BLaER1 (cell line): ENCODE data around the gene IL2RA.

Experiments
- H3K27ac ChIP-seq: shearing (Covaris generic); formaldehyde crosslinking; 2 replicates; pipeline ENCODE4 v1.8.1; 2022
- H3K27me3 ChIP-seq: shearing (Covaris generic); formaldehyde crosslinking; 2 replicates; pipeline ENCODE4 v1.8.1; 2022
- H3K36me3 ChIP-seq: shearing (Covaris generic); formaldehyde crosslinking; 2 replicates; pipeline ENCODE4 v1.8.1; 2022
- H3K4me1 ChIP-seq: shearing (Covaris generic); formaldehyde crosslinking; 2 replicates; pipeline ENCODE4 v1.8.1; 2022
- H3K4me2 ChIP-seq: shearing (Covaris generic); formaldehyde crosslinking; 2 replicates; pipeline ENCODE4 v1.8.1; 2022
- H3K4me3 ChIP-seq: shearing (Covaris generic); formaldehyde crosslinking; 2 replicates; pipeline ENCODE4 v1.8.1; 2022
- H3K9ac ChIP-seq: shearing (Covaris generic); formaldehyde crosslinking; 2 replicates; pipeline ENCODE4 v1.8.1; 2022
- H3K9me3 ChIP-seq: shearing (Covaris generic); formaldehyde crosslinking; 2 replicates; pipeline ENCODE4 v1.8.1; 2022
- H4K20me1 ChIP-seq: shearing (Covaris generic); formaldehyde crosslinking; 2 replicates; pipeline ENCODE4 v1.8.1; 2022
- Cebpa-rat ChIP-seq: shearing (Covaris generic); IDR thresholded peaks from 2 replicates; pipeline ENCODE4 v1.8.1; 2022

Gene IL2RA

GRCh38 chr10:6061056-6061455 lies 1.1 kb downstream of the IL2RA start:
- no peaks in the 10 kb centered on the region for H3K9me3 ChIP-seq
- no peaks in the 10 kb centered on the region for H4K20me1 ChIP-seq
- H3K27ac ChIP-seq = no peak overlapping the region
- H3K4me3 ChIP-seq = no peak overlapping the region
- peaks cover 46% of the 10 kb centered on the region for H3K4me1 ChIP-seq
- H3K27me3 ChIP-seq = no peaks in the 10 kb centered on the region
- H3K4me2 ChIP-seq = no peak overlapping the region
- no peaks in the 10 kb centered on the region for H3K36me3 ChIP-seq
- TF ChIP-seq Cebpa-rat = no peak
- no peak overlapping the region for H3K9ac ChIP-seq

- Histone ChIP-seq H3K9ac (no peak overlapping the region), H3K9me3 (no peaks in the 10 kb centered on the region), H3K4me2 (no peak overlapping the region), H3K27ac (no peak overlapping the region), H3K4me1 (peaks cover 50% of the 10 kb centered on the region), H3K27me3 (no peaks in the 10 kb centered on the region), H4K20me1 (no peaks in the 10 kb centered on the region), H3K4me3 (no peak overlapping the region), H3K36me3 (no peaks in the 10 kb centered on the region)
- no peak for TF ChIP-seq Cebpa-rat
Measured at GRCh38 chr10:6059506-6059905, 2.7 kb downstream of the IL2RA start.

GRCh38 chr10:6058682-6059475 lies 3.3 kb downstream of the IL2RA start:
- Histone ChIP-seq H3K4me2 (no peak overlapping the region), H3K9me3 (no peaks in the 10 kb centered on the region), H4K20me1 (no peaks in the 10 kb centered on the region), H3K4me3 (no peak overlapping the region), H3K27me3 (no peaks in the 10 kb centered on the region), H3K4me1 (peaks cover 56% of the 10 kb centered on the region), H3K27ac (no peak overlapping the region), H3K9ac (no peak overlapping the region), H3K36me3 (no peaks in the 10 kb centered on the region)
- TF ChIP-seq Cebpa-rat = no peak

GRCh38 chr10:6056411-6057135 lies 5.6 kb downstream of the IL2RA start:
- Histone ChIP-seq H3K36me3 (no peaks in the 10 kb centered on the region), H4K20me1 (no peaks in the 10 kb centered on the region), H3K9ac (no peak overlapping the region), H3K9me3 (no peaks in the 10 kb centered on the region), H3K27ac (no peak overlapping the region), H3K27me3 (no peaks in the 10 kb centered on the region), H3K4me3 (no peak overlapping the region), H3K4me2 (peak overlapping the region; percentile 61), H3K4me1 (peaks cover 66% of the 10 kb centered on the region)
- TF ChIP-seq Cebpa-rat = no peak

- Histone ChIP-seq H4K20me1 (no peaks in the 10 kb centered on the region), H3K4me2 (peak overlapping the region; percentile 61), H3K4me3 (no peak overlapping the region), H3K9ac (no peak overlapping the region), H3K9me3 (no peaks in the 10 kb centered on the region), H3K27me3 (no peaks in the 10 kb centered on the region), H3K4me1 (peaks cover 72% of the 10 kb centered on the region), H3K36me3 (no peaks in the 10 kb centered on the region), H3K27ac (no peak overlapping the region)
- TF ChIP-seq Cebpa-rat = no peak
Measured at GRCh38 chr10:6055929-6056328, 6.2 kb downstream of the IL2RA start.

- peak overlapping the region; percentile 34; the same call in 1 of the 2 replicates for H3K4me2 ChIP-seq
- peaks cover 78% of the 10 kb centered on the region for H3K4me1 ChIP-seq
- no peaks in the 10 kb centered on the region for H3K9me3 ChIP-seq
- H4K20me1 ChIP-seq = no peaks in the 10 kb centered on the region
- H3K9ac ChIP-seq = no peak overlapping the region
- no peak for TF ChIP-seq Cebpa-rat
- H3K27ac ChIP-seq = no peak overlapping the region
- no peaks in the 10 kb centered on the region for H3K27me3 ChIP-seq
- no peaks in the 10 kb centered on the region for H3K36me3 ChIP-seq
- no peak overlapping the region for H3K4me3 ChIP-seq
Measured at GRCh38 chr10:6054884-6055283, 7.3 kb downstream of the IL2RA start.

GRCh38 chr10:6053816-6054631 lies 8.1 kb downstream of the IL2RA start:
- H3K4me2 ChIP-seq = peak overlapping the region; percentile 94
- no peak overlapping the region for H3K4me3 ChIP-seq
- no peaks in the 10 kb centered on the region for H4K20me1 ChIP-seq
- no peaks in the 10 kb centered on the region for H3K9me3 ChIP-seq
- H3K27me3 ChIP-seq = no peaks in the 10 kb centered on the region
- no peaks in the 10 kb centered on the region for H3K36me3 ChIP-seq
- peaks cover 85% of the 10 kb centered on the region for H3K4me1 ChIP-seq
- no peak for TF ChIP-seq Cebpa-rat
- H3K9ac ChIP-seq = no peak overlapping the region
- 0 out of 2 replicates have a peak overlapping the region, but pooled peaks have one; percentile 29 for H3K27ac ChIP-seq

- peaks cover 92% of the 10 kb centered on the region for H3K4me1 ChIP-seq
- H3K9ac ChIP-seq = no peak overlapping the region
- no peaks in the 10 kb centered on the region for H3K36me3 ChIP-seq
- H3K4me3 ChIP-seq = no peak overlapping the region
- no peaks in the 10 kb centered on the region for H3K27me3 ChIP-seq
- H3K4me2 ChIP-seq = peak overlapping the region; percentile 94
- peak overlapping the region; percentile 37; the same call in 1 of the 2 replicates for H3K27ac ChIP-seq
- H4K20me1 ChIP-seq = no peaks in the 10 kb centered on the region
- TF ChIP-seq Cebpa-rat = no peak
- no peaks in the 10 kb centered on the region for H3K9me3 ChIP-seq
Measured at GRCh38 chr10:6053303-6053702, 8.9 kb downstream of the IL2RA start.

GRCh38 chr10:6052247-6053221 lies 9.6 kb downstream of the IL2RA start:
- H3K4me3 ChIP-seq = no peak overlapping the region
- H3K27ac ChIP-seq = peak overlapping the region; percentile 37
- peaks cover 94% of the 10 kb centered on the region for H3K4me1 ChIP-seq
- H3K4me2 ChIP-seq = peak overlapping the region; percentile 94
- H3K9me3 ChIP-seq = no peaks in the 10 kb centered on the region
- no peak overlapping the region for H3K9ac ChIP-seq
- H4K20me1 ChIP-seq = no peaks in the 10 kb centered on the region
- no peaks in the 10 kb centered on the region for H3K27me3 ChIP-seq
- H3K36me3 ChIP-seq = no peaks in the 10 kb centered on the region
- TF ChIP-seq Cebpa-rat = no peak
